ENCODE results near the gene SYMPK.
"Not testable (repeated sequence)": the region's sequence is repeated elsewhere in the genome, so short reads cannot be mapped to it uniquely, and the experiment has no call there.

The SYMPK gene

GRCh38 chr19:45805719-45806118, 57.2 kb downstream of the SYMPK start:
- DNase-seq (ENCODE audit: low spot score) (no peak), FAIRE-seq (no peak)

DNA sequence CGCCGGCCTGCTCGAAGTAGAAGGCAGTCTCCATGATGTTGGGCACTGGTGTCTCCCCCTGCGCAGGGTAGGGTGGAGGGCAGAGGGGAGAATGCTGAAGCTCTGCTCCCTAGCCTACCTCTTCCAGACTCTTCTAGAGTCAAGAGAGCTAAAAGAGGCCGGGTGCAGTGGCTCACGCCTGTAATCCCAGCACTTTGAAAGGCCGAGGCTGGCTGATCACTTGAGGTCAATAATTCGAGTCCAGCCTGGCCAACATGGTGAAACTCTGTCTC, 58.1 kb downstream of the SYMPK start:
- no peak for DNase-seq (ENCODE audit: low spot score)
- FAIRE-seq, result no peak

DNA sequence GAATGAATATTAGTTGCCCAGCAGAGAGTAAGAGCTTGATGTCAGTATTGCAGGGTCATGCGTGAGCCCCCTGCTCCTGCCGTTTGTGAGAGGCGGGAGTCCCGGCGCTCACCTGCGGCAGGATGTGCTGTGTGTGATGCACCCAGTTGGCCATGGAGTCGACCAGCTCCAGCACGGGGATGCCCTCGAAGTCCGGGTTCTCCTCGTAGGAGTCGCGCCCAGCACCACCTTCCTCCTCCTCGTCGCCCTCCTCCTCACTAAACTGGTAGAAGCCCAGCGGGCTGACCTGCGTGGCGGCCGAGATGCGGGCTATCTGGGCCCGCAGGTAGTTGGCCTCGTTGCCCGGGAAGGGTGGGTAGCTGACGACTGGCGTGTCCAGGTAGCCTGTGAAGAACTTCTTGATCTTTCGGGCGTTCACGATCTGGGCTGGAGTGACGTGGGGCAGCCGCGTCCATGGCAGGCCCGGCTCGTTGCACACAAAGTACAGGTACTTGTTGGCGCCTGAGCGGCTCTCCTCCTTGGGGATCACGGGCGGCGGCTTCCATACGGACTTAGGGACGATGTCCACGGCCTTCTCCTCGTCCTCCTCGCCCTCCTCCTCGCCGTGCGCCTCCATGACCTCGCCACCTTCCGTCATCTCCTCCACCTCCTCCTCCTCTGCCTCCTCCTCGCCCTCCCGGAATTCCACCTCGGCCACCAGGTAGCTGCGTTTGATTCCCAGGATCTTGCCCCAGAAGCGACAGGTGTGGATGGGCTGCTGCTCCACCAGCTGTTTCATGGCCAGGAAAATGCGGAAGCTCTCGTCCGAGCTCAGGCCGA, 58.6 kb downstream of the SYMPK start:
- FAIRE-seq (peak; percentile 84), DNase-seq (ENCODE audit: low spot score) (no peak)

GRCh38 chr19:45801603-45802175, 61.3 kb downstream of the SYMPK start:
- no peak for DNase-seq (ENCODE audit: low spot score)

DNA sequence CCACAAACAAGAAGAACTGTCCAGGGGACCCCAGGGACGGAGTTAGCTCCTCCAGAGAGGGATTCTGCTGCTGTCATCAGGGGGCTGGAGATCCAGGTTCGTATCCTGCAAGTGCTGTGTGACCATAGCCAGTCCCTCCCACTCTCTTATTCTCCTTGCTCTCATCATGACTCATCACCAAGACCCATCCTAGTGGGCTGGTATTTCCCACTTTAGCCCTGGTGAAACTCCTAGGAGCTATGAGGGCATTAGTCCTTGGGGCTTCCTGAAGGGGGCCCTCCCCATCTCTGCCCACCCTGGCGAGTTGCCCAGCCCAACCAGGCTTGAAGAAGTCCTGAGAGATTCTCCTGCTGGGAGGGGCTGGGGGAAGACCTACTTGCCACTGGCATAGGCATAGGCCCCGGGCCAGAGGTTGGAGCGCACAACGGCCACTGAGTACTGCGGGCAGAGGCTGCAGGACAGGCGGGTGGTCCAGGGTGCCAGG, 62.8 kb downstream of the SYMPK start:
- no peak for FAIRE-seq
- peak; percentile 49 for DNase-seq (ENCODE audit: low spot score)

More at GRCh38 chr19:45801603-45802175, 61.3 kb downstream of the SYMPK start:
- no peak for FAIRE-seq

DNA sequence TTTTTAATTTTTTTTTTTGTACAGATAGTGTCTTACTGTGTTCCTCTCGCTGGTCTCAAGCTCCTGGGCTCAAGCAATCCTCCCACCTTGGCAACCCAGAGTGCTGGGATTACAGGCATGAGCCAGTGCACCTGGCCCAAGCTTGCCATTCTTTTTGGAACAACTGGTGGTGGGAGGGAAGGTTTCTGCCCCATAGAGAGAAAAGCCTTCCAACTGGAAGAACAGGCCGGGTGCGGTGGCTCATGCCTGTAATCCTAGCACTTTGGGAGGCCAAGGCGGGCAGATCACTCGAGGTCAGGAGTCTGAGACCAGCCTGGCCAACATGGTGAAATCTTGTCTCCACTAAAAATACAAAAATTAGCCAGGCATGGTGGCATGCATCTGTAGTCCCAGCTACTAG, 63.4 kb downstream of the SYMPK start:
- not testable (repeated sequence) for FAIRE-seq; DNase-seq (ENCODE audit: low spot score)

DNA sequence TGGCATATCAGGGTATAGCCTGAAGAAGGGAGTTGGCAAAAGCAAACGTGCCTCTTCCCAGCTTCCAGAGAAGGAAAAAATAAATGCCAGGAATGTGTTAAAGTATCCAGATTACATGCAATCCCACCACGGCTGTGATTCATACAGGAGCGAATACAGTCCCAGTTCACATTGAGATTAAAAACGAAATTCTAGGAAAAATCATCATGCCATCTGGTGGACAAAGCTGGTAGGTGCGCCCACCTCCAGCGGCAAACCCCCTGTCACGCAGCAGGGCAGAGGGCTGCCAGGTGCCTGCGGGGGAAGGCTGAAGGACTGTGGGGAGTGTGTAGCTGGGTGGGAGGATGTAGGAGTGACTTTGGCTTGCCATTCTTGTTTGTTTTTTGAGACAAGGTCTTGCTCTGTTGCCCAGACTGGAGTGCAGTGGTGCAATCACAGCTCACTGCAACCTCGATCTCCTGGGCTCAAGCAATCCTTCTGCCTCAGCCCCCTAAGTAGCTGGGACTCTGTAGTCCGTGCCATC, 63.9 kb downstream of the SYMPK start:
- peak; percentile 79 for DNase-seq (ENCODE audit: low spot score)
- FAIRE-seq, result peak; percentile 72

GRCh38 chr19:45794627-45795026, 68.3 kb downstream of the SYMPK start:
- no peak for FAIRE-seq
- no peak for DNase-seq (ENCODE audit: low spot score)

DNA sequence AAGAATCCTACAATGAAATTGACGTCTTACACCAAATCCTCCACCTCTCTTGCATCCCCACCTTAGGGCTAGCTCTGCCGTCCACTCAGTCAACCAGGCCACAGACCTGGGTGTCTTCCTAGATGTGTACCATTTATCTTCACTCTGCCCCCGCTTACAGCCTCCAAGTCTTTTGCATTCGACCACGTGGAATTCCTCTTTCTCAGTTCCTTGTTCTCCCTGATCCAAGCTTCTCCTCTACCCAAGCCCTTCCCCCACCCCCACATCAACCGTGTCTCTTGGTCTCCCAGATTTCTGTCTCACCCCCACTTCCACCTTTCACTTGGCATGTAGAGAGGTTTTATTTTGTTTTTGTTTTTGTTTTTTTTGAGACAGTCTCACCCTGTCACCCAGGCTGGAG, 69.1 kb downstream of the SYMPK start:
- FAIRE-seq (no peak), DNase-seq (ENCODE audit: low spot score) (no peak)

DNA sequence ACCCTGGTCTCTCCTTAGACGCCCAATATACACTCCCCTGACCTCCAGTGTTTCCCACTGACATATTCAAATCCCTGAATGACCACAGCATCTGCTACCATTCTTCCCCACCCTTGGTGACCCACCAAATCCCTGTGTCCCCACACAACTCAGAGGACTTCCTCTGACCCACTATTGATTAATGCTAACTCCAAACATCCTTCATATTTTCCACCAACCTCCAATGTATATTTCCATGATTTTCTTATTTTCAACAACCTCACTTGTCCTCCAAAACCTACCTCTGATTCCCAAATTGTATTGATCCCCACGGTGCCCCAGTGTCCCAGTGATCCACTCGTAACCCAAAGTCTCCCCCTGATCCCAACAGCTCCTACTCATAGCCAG, 69.8 kb downstream of the SYMPK start:
- DNase-seq (ENCODE audit: low spot score), result no peak

GRCh38 chr19:45792470-45793177, 70.3 kb downstream of the SYMPK start, which contains the start of gene DMWD:
Gene DMWD (minus strand): TSS chr19:45792845. CDS start chr19:45792756, 89 bp downstream.
- DNase-seq (ENCODE audit: low spot score) (peak; percentile 97), FAIRE-seq (peak; percentile 92)

More for the DNA sequence above, 69.8 kb downstream of the SYMPK start:
- FAIRE-seq, result no peak

DNA sequence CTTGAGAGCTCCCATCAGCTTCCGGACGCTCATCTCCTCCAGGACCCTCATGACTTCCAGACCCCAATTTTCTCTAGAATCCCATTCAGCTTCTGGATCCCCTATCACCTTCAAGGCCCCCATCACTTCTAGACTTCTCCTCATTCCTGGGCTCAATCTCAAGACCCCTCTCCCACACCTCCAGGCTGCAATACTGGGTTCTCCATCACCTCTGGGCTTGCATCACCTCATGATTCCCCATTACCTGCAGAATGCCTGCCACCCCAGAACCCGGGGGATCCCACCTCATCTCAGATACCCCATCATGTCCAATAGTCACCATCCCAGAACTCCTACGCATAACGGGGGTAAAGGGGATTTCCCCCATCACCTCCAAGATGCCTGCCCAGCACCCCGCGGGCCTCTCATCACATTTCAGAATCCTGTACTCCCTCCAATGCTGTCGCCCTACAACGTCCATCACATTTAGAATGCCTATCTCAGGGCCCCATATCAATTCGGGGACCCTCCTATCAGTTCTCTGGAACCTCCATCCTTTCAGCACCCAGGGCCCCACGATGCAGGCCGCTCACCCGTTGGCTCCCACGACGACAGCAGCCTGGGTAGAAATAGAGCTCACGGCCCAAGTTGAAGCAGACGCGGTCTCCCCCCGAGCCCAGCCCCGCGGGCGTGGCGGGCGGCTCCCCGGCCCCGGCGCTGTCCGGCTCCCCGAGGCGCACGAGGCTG, 71.0 kb downstream of the SYMPK start:
- DNase-seq (ENCODE audit: low spot score), result no peak
- FAIRE-seq, result no peak

DNA sequence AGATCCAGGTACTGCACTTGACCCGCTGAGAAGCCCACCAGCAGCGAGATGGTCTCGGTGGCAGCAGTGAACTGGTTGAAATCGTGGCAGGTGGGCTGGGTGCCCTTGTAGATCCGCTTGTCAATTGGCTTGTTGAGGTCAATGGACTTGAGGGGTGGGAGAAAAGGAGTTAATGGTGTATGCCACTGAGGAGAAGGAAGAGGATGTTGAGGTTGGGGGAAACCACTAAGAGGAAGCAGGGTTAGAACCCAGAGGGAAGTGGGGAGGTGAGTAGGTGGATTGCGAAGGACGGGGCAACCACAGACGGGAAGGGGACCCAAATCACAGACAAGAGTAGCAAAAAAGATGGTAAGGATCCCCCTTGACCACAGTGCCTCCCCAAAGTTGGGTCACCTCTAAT, 72.0 kb downstream of the SYMPK start:
- FAIRE-seq, result no peak

DNA sequence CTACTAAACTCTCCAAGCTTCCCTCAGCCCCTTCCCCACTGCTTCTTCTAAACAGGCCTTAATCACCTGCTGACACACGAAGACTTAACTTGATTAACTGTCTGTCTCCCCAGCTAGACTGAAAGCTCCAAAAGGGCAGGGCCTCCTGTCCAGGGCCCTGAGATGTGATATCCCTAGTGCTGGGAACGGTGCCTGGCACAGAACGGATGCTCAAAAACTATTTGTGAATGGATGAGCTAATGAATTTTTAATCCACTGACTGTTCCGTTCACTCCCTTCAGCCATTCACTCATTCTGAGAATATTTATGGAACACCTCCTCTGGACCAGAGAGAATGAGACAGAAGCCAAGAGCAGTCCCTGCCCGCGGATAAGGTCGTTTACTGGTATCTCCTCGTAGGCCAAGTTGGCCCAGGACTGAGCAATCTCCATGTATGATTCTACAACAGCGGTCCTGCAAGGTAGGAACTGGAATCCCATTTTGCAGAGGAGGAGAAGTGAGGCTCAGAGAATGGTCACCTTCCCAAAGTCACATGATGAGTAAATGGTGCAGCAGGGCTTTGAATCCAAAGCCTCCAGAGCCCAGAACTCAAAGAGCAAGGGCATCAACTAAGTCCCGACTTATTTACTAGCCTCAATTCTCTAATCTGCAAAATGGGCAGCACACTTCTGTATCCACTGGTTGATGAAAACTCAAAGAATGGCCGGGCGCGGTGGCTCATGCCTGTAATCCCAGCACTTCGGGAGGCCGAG, 73.7 kb downstream of the SYMPK start:
- DNase-seq (ENCODE audit: low spot score) (no peak), FAIRE-seq (no peak)

More for the DNA sequence above, 72.0 kb downstream of the SYMPK start:
- no peak for DNase-seq (ENCODE audit: low spot score)

- DNase-seq (ENCODE audit: low spot score), result no peak
- no peak for FAIRE-seq
Observed at GRCh38 chr19:45786533-45786894, 76.4 kb downstream of the SYMPK start.

GRCh38 chr19:45785781-45786532, 77.0 kb downstream of the SYMPK start:
- FAIRE-seq, result no peak

GRCh38 chr19:45785097-45785496, 77.8 kb downstream of the SYMPK start:
- DNase-seq (ENCODE audit: low spot score), result no peak
- FAIRE-seq, result no peak

More at GRCh38 chr19:45785781-45786532, 77.0 kb downstream of the SYMPK start:
- DNase-seq (ENCODE audit: low spot score), result no peak

DNA sequence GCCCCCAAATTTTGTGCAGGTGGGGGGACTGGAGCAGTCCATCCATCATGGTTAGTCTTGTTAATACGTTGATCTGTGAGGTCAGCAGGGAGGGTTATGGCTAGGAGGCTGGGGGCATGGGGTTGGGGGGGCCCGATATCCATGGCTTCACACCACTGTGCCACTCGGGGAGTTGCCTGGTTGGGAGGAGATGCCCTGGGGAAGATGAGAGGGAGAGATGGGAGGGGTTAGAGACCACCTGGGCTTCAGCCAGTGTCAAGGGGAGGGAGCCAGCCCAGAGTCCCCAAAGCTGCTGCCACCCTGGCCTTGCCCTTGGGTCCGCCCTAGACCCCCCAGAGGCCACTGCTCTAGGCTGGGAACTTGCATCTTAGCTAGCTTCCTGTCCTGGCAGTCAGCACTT, 78.9 kb downstream of the SYMPK start:
- FAIRE-seq (no peak), DNase-seq (ENCODE audit: low spot score) (no peak)

DNA sequence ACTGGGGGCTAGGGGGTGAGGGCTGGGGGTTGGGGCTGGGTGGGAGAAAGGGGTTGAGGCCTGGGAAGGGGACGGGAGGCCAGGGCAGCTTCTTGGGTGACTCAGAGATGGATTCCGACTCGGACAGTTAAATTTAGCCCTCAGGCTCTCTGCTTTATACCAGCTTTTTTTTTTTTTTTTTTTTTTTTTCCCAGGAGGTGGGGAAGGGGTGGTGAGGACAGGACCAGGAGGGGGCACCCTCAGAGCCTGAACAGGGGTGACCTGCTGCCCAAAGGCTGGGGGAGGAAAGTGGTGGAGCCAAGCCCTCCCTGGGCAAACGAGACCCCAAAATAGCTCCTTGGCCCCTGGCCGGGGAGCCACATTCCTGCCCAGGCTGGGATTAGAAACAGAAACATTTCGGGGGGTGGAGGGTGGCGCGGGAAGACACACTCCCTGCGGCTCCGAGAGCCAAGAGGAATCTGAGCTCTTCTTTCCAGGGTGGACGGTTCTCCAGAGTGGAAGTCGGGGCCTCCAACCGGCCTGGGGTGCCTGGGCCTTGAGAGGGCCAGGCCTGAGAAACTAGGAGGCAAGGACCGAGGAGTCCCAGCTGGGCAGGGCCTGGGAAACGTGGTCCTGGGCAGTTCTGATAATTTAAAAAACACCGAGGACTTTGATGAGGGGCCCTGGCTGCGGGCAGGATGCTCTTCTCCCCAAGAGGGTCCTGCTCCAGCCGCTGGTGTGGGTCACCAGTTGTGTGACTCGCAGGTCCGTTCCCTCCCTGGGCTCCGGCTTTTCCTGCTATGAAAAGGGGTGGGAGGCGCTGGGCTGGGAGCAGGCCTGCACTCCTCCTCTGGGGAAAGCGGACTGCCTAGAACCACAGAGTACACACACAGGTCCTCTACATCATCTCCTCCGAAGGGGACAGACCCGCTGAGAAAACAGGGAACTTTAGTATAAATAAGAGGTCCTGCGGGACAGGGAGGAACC, 79.8 kb downstream of the SYMPK start:
- peak; percentile 49 for DNase-seq (ENCODE audit: low spot score)
- FAIRE-seq, result no peak
